H1 (cell line): ENCODE data around the gene LDLRAD3. TPM values are rescaled to one million over a fixed set of nuclear protein-coding genes. Genes with fewer than 3 reads are reported as not detected.

ENCODE experiments used
- CTCF ChIA-PET: fragments of 300-600 bp; sonication (Branson Sonifier 250); formaldehyde crosslinking; loops from one replicate; lab custom pipeline; 2021; ENCODE audit not compliant: partially characterized antibody; lab: Charles Lee
- POLR2A ChIA-PET: fragments of 300-600 bp; sonication (Branson Sonifier 250); formaldehyde crosslinking; loops from one replicate; lab custom pipeline; 2021; ENCODE audit warnings: inconsistent platforms; ENCODE audit not compliant: partially characterized antibody; lab: Charles Lee
- DNase-seq, 2 experiments: peaks; one replicate each; pipeline versions ENCODE4 v3.0.0 to v3.0.0-alpha.2; 2010 to 2022; ENCODE audit warnings: low spot score in 2 of 2, low read depth in 1 of 2, mixed read lengths in 1 of 2
- FAIRE-seq: peaks from 2 replicates; lab custom pipeline; 2011; peaks lifted over from hg19 to GRCh38; lab: Jason Lieb, UNC
- H2AFZ ChIP-seq: 2 replicates; pipeline ENCODE4 v1.8.1; 2012; ENCODE audit warnings: low read length, inconsistent platforms
- H2AK5ac ChIP-seq: 2 replicates; pipeline ENCODE4 v1.6.1; 2013; ENCODE audit warnings: low read depth, low read length
- H2BK120ac ChIP-seq: replicated peaks from 2 replicates; pipeline ENCODE3; 2013; ENCODE audit warnings: low read depth, low read length, inconsistent platforms
- H2BK12ac ChIP-seq: 2 replicates; pipeline ENCODE4 v1.6.1; 2013; ENCODE audit warnings: low read depth, low read length
- H2BK15ac ChIP-seq: 2 replicates; pipeline ENCODE4 v1.6.1; 2013; ENCODE audit warnings: low read length
- H2BK20ac ChIP-seq: 2 replicates; pipeline ENCODE4 v1.6.1; 2013; ENCODE audit warnings: low read length
- H2BK5ac ChIP-seq: 2 replicates; pipeline ENCODE4 v1.6.1; 2013; ENCODE audit warnings: low read depth, low read length
- H3K14ac ChIP-seq: 2 replicates; pipeline ENCODE4 v1.6.1; 2013; ENCODE audit warnings: inconsistent platforms; ENCODE audit not compliant: insufficient read length
- H3K18ac ChIP-seq: 2 replicates; pipeline ENCODE4 v1.6.1; 2013; ENCODE audit warnings: low read length; ENCODE audit errors: extremely low read depth
- H3K23ac ChIP-seq: 2 replicates; pipeline ENCODE4 v1.6.1; 2013; ENCODE audit warnings: inconsistent platforms; ENCODE audit not compliant: insufficient read length
- H3K23me2 ChIP-seq: 2 replicates; pipeline ENCODE4 v1.6.1; 2013; ENCODE audit warnings: low read depth, low read length
- H3K27ac ChIP-seq: 2 replicates; pipeline ENCODE4 v1.6.1; 2011; ENCODE audit warnings: low read depth, low read length, inconsistent platforms
- H3K27me3 ChIP-seq, 4 experiments: replicated peaks in 1 of 4; 1 replicate in 1 of 4; 2 replicates in 3 of 4; pipeline versions ENCODE4 v1.6.1 to v1.8.1; 2011 to 2013; ENCODE audit warnings: low read length in 3 of 4, mild to moderate bottlenecking in 3 of 4, inconsistent platforms in 2 of 4, mixed read lengths in 2 of 4, moderate library complexity in 1 of 4; ENCODE audit not compliant: control insufficient read depth in 3 of 4, insufficient read depth in 3 of 4; ENCODE audit errors: extremely low read depth in 1 of 4
- H3K36me3 ChIP-seq, 4 experiments: 2 replicates each; pipeline versions ENCODE4 v1.6.1 to v1.8.1; 2011 to 2013; ENCODE audit warnings: mild to moderate bottlenecking in 4 of 4, low read length in 3 of 4, moderate library complexity in 2 of 4, control low read depth in 1 of 4, inconsistent platforms in 1 of 4; ENCODE audit not compliant: insufficient read depth in 4 of 4, control insufficient read depth in 2 of 4
- H3K4ac ChIP-seq: replicated peaks from 2 replicates; pipeline ENCODE3; 2013; ENCODE audit warnings: low read length, low read depth, mixed read lengths, inconsistent platforms; ENCODE audit not compliant: insufficient read length
- H3K4me1 ChIP-seq, 4 experiments: replicated peaks in 1 of 4; 1 replicate in 1 of 4; 2 replicates in 3 of 4; pipeline versions ENCODE4 v1.6.1 to v1.8.1; 2011 to 2013; ENCODE audit warnings: low read length in 3 of 4, inconsistent platforms in 2 of 4, mixed read lengths in 1 of 4; ENCODE audit not compliant: insufficient read depth in 4 of 4, control insufficient read depth in 3 of 4
- H3K4me2 ChIP-seq, 2 experiments: 2 replicates each; pipeline versions ENCODE4 v1.6.1 to v1.8.1; 2011 to 2013; ENCODE audit warnings: low read depth in 2 of 2, low read length in 2 of 2, control low read depth in 1 of 2, inconsistent platforms in 1 of 2, mild to moderate bottlenecking in 1 of 2; ENCODE audit not compliant: insufficient read depth in 1 of 2
- H3K4me3 ChIP-seq, 4 experiments: fragments of 200-600, 300-600 bp in 1 of 4; sonication (generic), shearing (Covaris generic), sonication (Bioruptor Twin) in 1 of 4; 2 replicates each; pipeline versions ENCODE4 v1.5.1 to v1.8.1; 2011 to 2016; ENCODE audit warnings: low read length in 4 of 4, low read depth in 3 of 4, control low read depth in 2 of 4, inconsistent platforms in 2 of 4, mild to moderate bottlenecking in 2 of 4, mixed read lengths in 1 of 4, moderate library complexity in 1 of 4; ENCODE audit not compliant: insufficient read depth in 2 of 4; ENCODE audit errors: extremely low read depth in 1 of 4
- H3K56ac ChIP-seq: replicated peaks from 2 replicates; pipeline ENCODE3; 2013; ENCODE audit warnings: low read depth, mild to moderate bottlenecking, mixed read lengths, low read length, inconsistent platforms; ENCODE audit not compliant: insufficient read length
- H3K79me1 ChIP-seq: 2 replicates; pipeline ENCODE4 v1.6.1; 2013; ENCODE audit warnings: low read depth, low read length, control low read depth
- H3K79me2 ChIP-seq, 2 experiments: 2 replicates each; pipeline versions ENCODE4 v1.6.1 to v1.8.1; 2012 to 2013; ENCODE audit warnings: low read length in 2 of 2, mild to moderate bottlenecking in 2 of 2, inconsistent platforms in 1 of 2; ENCODE audit not compliant: insufficient read depth in 2 of 2, control insufficient read depth in 1 of 2
- H3K9ac ChIP-seq, 4 experiments: replicated peaks in 1 of 4; 1 replicate in 1 of 4; 2 replicates in 3 of 4; pipeline versions ENCODE4 v1.6.1 to v1.8.1; 2011 to 2013; ENCODE audit warnings: low read depth in 3 of 4, low read length in 3 of 4, control low read depth in 2 of 4, mild to moderate bottlenecking in 2 of 4, moderate library complexity in 2 of 4, inconsistent platforms in 1 of 4; ENCODE audit errors: extremely low read depth in 1 of 4
- H3K9me3 ChIP-seq, 2 experiments: 2 replicates each; pipeline versions ENCODE4 v1.6.1 to v1.8.1; 2012 to 2013; ENCODE audit warnings: mild to moderate bottlenecking in 2 of 2, moderate library complexity in 2 of 2, control low read depth in 1 of 2, inconsistent platforms in 1 of 2, low read depth in 1 of 2, low read length in 1 of 2, mixed read lengths in 1 of 2; ENCODE audit not compliant: insufficient read depth in 2 of 2
- H4K20me1 ChIP-seq, 2 experiments: replicated peaks in 1 of 2; 2 replicates each; pipeline versions ENCODE3 to v1.8.1; 2011 to 2013; ENCODE audit warnings: inconsistent platforms in 2 of 2, low read length in 2 of 2, mild to moderate bottlenecking in 1 of 2; ENCODE audit not compliant: insufficient read depth in 2 of 2, control insufficient read depth in 1 of 2
- H4K5ac ChIP-seq: 2 replicates; pipeline ENCODE4 v1.6.1; 2013; ENCODE audit warnings: low read length, low read depth, mixed read lengths, inconsistent platforms; ENCODE audit not compliant: insufficient read length
- H4K8ac ChIP-seq: 2 replicates; pipeline ENCODE4 v1.8.0; 2013; ENCODE audit warnings: mild to moderate bottlenecking, moderate library complexity, low read length, inconsistent platforms; ENCODE audit not compliant: insufficient read depth; ENCODE audit errors: extremely low read depth
- H4K91ac ChIP-seq: replicated peaks from 2 replicates; pipeline ENCODE3; 2013; ENCODE audit warnings: low read length, mixed read lengths, inconsistent platforms; ENCODE audit not compliant: insufficient read length
- HDAC2 ChIP-seq, 2 experiments: fragments of 300-600 bp in 1 of 2; sonication (generic) in 1 of 2; IDR thresholded peaks; 2 replicates each; pipeline ENCODE4 v1.6.1; 2011 to 2012; ENCODE audit warnings: low read depth in 2 of 2, low read length in 2 of 2, mild to moderate bottlenecking in 2 of 2, moderate library complexity in 2 of 2, borderline replicate concordance in 1 of 2, inconsistent platforms in 1 of 2
- KDM1A ChIP-seq: fragments of 200-600, 300-600 bp; sonication (generic); IDR thresholded peaks from 2 replicates; pipeline ENCODE4 v1.7.1; 2016; ENCODE audit warnings: mild to moderate bottlenecking, low read length, borderline replicate concordance
- KDM4A ChIP-seq: IDR thresholded peaks from one replicate; pipeline ENCODE4 v1.7.1; 2012; ENCODE audit warnings: low read depth, mild to moderate bottlenecking, moderate library complexity, low read length, inconsistent platforms; ENCODE audit not compliant: severe bottlenecking
- MAFK ChIP-seq: IDR thresholded peaks from 2 replicates; pipeline ENCODE4 v1.6.1; 2012; ENCODE audit warnings: low read depth, mild to moderate bottlenecking, improper control_type of control experiment, low read length
- polyA plus RNA-seq, 7 experiments: library from polyadenylated mRNA; depleted of rRNA in 3 of 7; stranded (reverse) in 5 of 7; unstranded in 2 of 7; fragments of >200 nt in 5 of 7; fragments of 200-250 nt in 2 of 7; gene quantifications; 1 replicate in 5 of 7; 2 replicates in 1 of 7; 4 replicates in 1 of 7; pipeline versions ENCODE4 v1.2.1 to v1.2.3, GENCODE V29; 2011 to 2013; ENCODE audit warnings: missing spikeins in 2 of 7, mixed read lengths in 2 of 7
- total RNA-seq: library from RNA; stranded (reverse); fragmentation: NEBNext Ultra II Directional; extraction: Animal tissue kit (Norgen Biotek cat#: 25700); gene quantifications from 2 replicates; pipeline ENCODE4 v1.2.1, GENCODE V29; 2021

Gene LDLRAD3
- total and polyA plus RNA-seq, 2 of the 8 experiments (the other 6 are each of a cell fraction or from before 2014, with no cell fraction given) = 18.6 to 22.8 TPM

DNA sequence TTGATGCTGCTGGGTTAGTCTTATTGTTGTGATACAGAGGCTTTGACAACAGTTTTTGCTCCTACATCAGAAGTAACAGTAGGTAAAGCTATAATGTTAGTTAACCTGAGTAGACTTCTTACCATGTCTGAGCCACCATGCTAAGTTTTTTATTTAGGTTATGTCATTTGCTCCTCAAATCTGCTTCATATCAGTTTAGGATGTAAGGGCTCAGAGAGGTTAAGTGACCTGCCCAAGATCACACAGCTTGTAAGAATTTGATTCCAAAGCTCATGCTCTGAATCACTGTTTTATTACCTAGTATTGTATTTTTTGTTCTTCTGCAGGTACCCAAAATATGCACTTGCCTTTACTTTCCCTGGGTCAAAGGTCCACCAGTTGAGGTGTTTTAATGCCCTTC, 183.7 kb downstream of the LDLRAD3 start:
- Histone ChIP-seq H3K4me1 (peaks cover 4 to 14% (median 12%) of the 10 kb centered on the region in 4 experiments; a peak in 5 of 7 replicates), H3K18ac (no peak overlapping the region), H3K79me1 (no peaks in the 10 kb centered on the region), H3K14ac (no peak overlapping the region), H3K4me2 (no peak overlapping the region), H3K9me3 (no peaks in the 10 kb centered on the region), H2BK20ac (no peak overlapping the region), H4K20me1 (no peaks in the 10 kb centered on the region), H3K27ac (no peak overlapping the region), H3K9ac (no peak overlapping the region), H4K5ac (no peak overlapping the region), H2AFZ (no peak overlapping the region), H3K4me3 (no peak overlapping the region), H2BK12ac (no peak overlapping the region), H3K79me2 (no peaks in the 10 kb centered on the region), H3K27me3 (no peaks in the 10 kb centered on the region), H2BK120ac (no peak overlapping the region), H3K23ac (no peak overlapping the region), H2BK15ac (no peak overlapping the region), H3K23me2 (no peaks in the 10 kb centered on the region), H3K4ac (no peak overlapping the region), H3K36me3 (no peaks in the 10 kb centered on the region), H4K8ac (no peak overlapping the region), H4K91ac (no peak overlapping the region), H2AK5ac (no peak overlapping the region), H3K56ac (no peak overlapping the region), H2BK5ac (no peak overlapping the region)
- POLR2A ChIA-PET = no interaction called here
- TF ChIP-seq MAFK (no peak), HDAC2 (IDR thresholded peaks at IDR 0.05; ENCODE audit: borderline replicate concordance in 1 of 2, low read depth in 2 of 2, low read length in 2 of 2) (peak in 1 of 2 experiments; percentile 71; a peak in 1 of 4 replicates), KDM4A (no peak), KDM1A (peak; percentile 94)
- DNase-seq = no peak
- no peak for FAIRE-seq
- CTCF ChIA-PET = interaction anchor here (0.6 to 1.7 kb wide), 6 partner anchors 12 to 685 kb away, joined by 3 to 4 read pairs (median 4); no protein-coding TSS in a partner anchor
